GM12891 (cell line): ENCODE results near the gene SNTG2.
A peak's percentile ranks its signal among the peaks of the same experiment; 100 is the strongest.

Experiments
- DNase-seq: peaks from one replicate; pipeline ENCODE4 v3.0.0; 2011; ENCODE audit warnings: low spot score; ENCODE audit not compliant: insufficient read length
- FAIRE-seq: peaks from 2 replicates; lab custom pipeline; 2011; peaks lifted over from hg19 to GRCh38; lab: Jason Lieb, UNC
- PAX5 ChIP-seq: IDR thresholded peaks from 2 replicates; pipeline ENCODE4 v1.6.1; 2011; ENCODE audit warnings: low read length, moderate library complexity, mild to moderate bottlenecking; ENCODE audit not compliant: insufficient read depth, severe bottlenecking
- POLR2A ChIP-seq: IDR thresholded peaks from 2 replicates; pipeline ENCODE4 v1.6.1; 2011; ENCODE audit warnings: low read depth, low read length, control low read depth
- POLR2AphosphoS5 ChIP-seq: IDR thresholded peaks from 2 replicates; pipeline ENCODE4 v1.6.1; 2011; ENCODE audit warnings: low read depth, low read length, control low read depth
- POU2F2 ChIP-seq: IDR thresholded peaks from 2 replicates; pipeline ENCODE4 v1.6.1; 2011; ENCODE audit warnings: low read depth, mild to moderate bottlenecking, control low read depth, low read length, moderate library complexity
- SPI1 ChIP-seq: IDR thresholded peaks from 2 replicates; pipeline ENCODE4 v1.6.1; 2011; ENCODE audit warnings: low read depth, low read length, control low read depth
- TAF1 ChIP-seq: IDR thresholded peaks from 2 replicates; pipeline ENCODE4 v1.6.1; 2011; ENCODE audit warnings: low read depth, low read length, control low read depth

The SNTG2 gene

GRCh38 chr2:1072250-1072649, 121.6 kb downstream of the SNTG2 start:
- TF ChIP-seq SPI1 (no peak), PAX5 (no peak), POU2F2 (no peak), TAF1 (no peak), POLR2A (no peak), POLR2AphosphoS5 (no peak)
- FAIRE-seq: no peak
- no peak for DNase-seq

- FAIRE-seq: no peak
- no peak for DNase-seq
- TF ChIP-seq POU2F2: no peak
- TF ChIP-seq SPI1: no peak
- no peak for TF ChIP-seq TAF1
- no peak for TF ChIP-seq PAX5
- TF ChIP-seq POLR2A: no peak
- no peak for TF ChIP-seq POLR2AphosphoS5
These were observed 127.3 kb downstream of the SNTG2 start for GRCh38 chr2:1077911-1078310.

- no peak for TF ChIP-seq POLR2A
- TF ChIP-seq POU2F2: no peak
- TF ChIP-seq TAF1: no peak
- TF ChIP-seq SPI1: no peak
- TF ChIP-seq POLR2AphosphoS5: no peak
- TF ChIP-seq PAX5: no peak
- no peak for FAIRE-seq
- DNase-seq: no peak
These were observed 127.7 kb downstream of the SNTG2 start for GRCh38 chr2:1078326-1078725.

- DNase-seq (no peak), FAIRE-seq (peak; percentile 61)
- TF ChIP-seq POLR2A (no peak), TAF1 (no peak), SPI1 (no peak)
These were observed 129.5 kb downstream of the SNTG2 start for GRCh38 chr2:1079873-1080799.

GRCh38 chr2:1081451-1082225, 131.0 kb downstream of the SNTG2 start:
- TF ChIP-seq POU2F2: no peak
- DNase-seq (no peak), FAIRE-seq (no peak)

- FAIRE-seq: no peak
- no peak for DNase-seq
These were observed 132.0 kb downstream of the SNTG2 start for GRCh38 chr2:1082456-1083205.

GRCh38 chr2:1088192-1088860, 137.7 kb downstream of the SNTG2 start:
- no peak for FAIRE-seq

More at GRCh38 chr2:1082456-1083205, 132.0 kb downstream of the SNTG2 start:
- TF ChIP-seq PAX5 (no peak), POLR2AphosphoS5 (no peak), SPI1 (no peak), TAF1 (no peak), POLR2A (no peak), POU2F2 (no peak)

GRCh38 chr2:1088940-1089339, 138.3 kb downstream of the SNTG2 start:
- no peak for FAIRE-seq
- TF ChIP-seq POU2F2: no peak
- no peak for TF ChIP-seq TAF1
- no peak for TF ChIP-seq POLR2AphosphoS5
- no peak for TF ChIP-seq PAX5
- TF ChIP-seq POLR2A: no peak
- TF ChIP-seq SPI1: no peak
- no peak for DNase-seq

More at GRCh38 chr2:1088192-1088860, 137.7 kb downstream of the SNTG2 start:
- TF ChIP-seq SPI1 (no peak), POU2F2 (no peak), PAX5 (no peak), POLR2AphosphoS5 (no peak), POLR2A (no peak), TAF1 (no peak)
- no peak for DNase-seq
